22Rv1 (cell line): ENCODE measurements around the gene TTC21A.

ENCODE experiments used
- ZFX ChIP-seq: fragments of 450-650 bp; IDR thresholded peaks from 2 replicates; pipeline ENCODE4 v1.6.1; 2017; ENCODE audit warnings: antibody characterized with exemption, borderline replicate concordance
- TF ChIP-seq, protein P1 (sequence below): fragments of 450-650 bp; IDR thresholded peaks from 2 replicates; pipeline ENCODE4 v1.5.1; 2017; ENCODE audit warnings: mild to moderate bottlenecking

DNA sequence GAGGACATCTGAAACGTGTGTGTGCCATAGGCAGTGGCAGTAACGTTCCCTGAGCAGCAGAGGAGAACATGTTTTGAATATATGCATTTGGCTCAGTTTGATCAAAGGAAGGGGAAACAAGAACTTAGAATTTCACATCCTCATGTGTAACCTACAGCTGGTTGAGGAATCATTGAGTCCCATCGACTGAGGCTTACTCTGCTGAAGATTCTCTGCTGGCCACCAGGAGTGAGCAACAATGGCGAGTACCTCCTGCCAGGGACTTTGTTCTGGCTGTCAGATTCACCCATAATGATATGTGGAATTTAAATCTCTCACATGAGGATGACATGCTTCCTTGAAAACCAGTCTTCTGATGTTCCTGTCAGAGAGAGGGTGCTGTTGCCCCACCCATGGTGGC, 21.3 kb upstream of the TTC21A start:
- TF ChIP-seq, protein P1, sequence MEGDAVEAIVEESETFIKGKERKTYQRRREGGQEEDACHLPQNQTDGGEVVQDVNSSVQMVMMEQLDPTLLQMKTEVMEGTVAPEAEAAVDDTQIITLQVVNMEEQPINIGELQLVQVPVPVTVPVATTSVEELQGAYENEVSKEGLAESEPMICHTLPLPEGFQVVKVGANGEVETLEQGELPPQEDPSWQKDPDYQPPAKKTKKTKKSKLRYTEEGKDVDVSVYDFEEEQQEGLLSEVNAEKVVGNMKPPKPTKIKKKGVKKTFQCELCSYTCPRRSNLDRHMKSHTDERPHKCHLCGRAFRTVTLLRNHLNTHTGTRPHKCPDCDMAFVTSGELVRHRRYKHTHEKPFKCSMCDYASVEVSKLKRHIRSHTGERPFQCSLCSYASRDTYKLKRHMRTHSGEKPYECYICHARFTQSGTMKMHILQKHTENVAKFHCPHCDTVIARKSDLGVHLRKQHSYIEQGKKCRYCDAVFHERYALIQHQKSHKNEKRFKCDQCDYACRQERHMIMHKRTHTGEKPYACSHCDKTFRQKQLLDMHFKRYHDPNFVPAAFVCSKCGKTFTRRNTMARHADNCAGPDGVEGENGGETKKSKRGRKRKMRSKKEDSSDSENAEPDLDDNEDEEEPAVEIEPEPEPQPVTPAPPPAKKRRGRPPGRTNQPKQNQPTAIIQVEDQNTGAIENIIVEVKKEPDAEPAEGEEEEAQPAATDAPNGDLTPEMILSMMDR: no peak
- no peak for TF ChIP-seq ZFX
